A673 (cell line): ENCODE results near the gene APBB2. TPM values are rescaled to one million over a fixed set of nuclear protein-coding genes. Genes with fewer than 3 reads are reported as not detected.

Experiments
- BruUV-seq: library from RNA; stranded (reverse); fragments of 400-500 nt; replicated peaks from 2 replicates; lab custom pipeline; 2021; lab: Mats Ljungman, UMichigan
- CTCF ChIA-PET: fragments of 300-600 bp; sonication (Branson Sonifier 250); formaldehyde crosslinking; loops from one replicate; lab custom pipeline; 2022; ENCODE audit warnings: antibody characterized with exemption; lab: Charles Lee
- POLR2A ChIA-PET: fragments of 300-600 bp; sonication (Branson Sonifier 250); formaldehyde crosslinking; loops from one replicate; lab custom pipeline; 2022; ENCODE audit warnings: antibody characterized with exemption; ENCODE audit not compliant: low non-redundant PET; lab: Charles Lee
- DNase-seq: peaks from one replicate; pipeline ENCODE4 v3.0.0-alpha.2; 2015; ENCODE audit warnings: low spot score
- H3K27ac ChIP-seq: fragments of 200-600 bp; sonication (generic); 2 replicates; pipeline ENCODE4 v1.5.1; 2016; ENCODE audit warnings: mixed run types, low read depth, mild to moderate bottlenecking, mixed read lengths, antibody characterized with exemption, low read length; ENCODE audit not compliant: poor library complexity, severe bottlenecking
- H3K27me3 ChIP-seq: fragments of 200-600 bp; sonication (generic); replicated peaks from 2 replicates; pipeline ENCODE4 v1.6.1; 2017; ENCODE audit warnings: mixed run types, low read depth, mild to moderate bottlenecking, mixed read lengths, antibody characterized with exemption, low read length; ENCODE audit not compliant: insufficient read depth, poor library complexity
- H3K36me3 ChIP-seq: fragments of 200-600 bp; sonication (generic); 2 replicates; pipeline ENCODE4 v1.6.1; 2016; ENCODE audit warnings: mixed run types, mild to moderate bottlenecking, mixed read lengths, antibody characterized with exemption, low read length; ENCODE audit not compliant: insufficient read depth, poor library complexity, severe bottlenecking
- H3K4me1 ChIP-seq: fragments of 200-600 bp; sonication (generic); 2 replicates; pipeline ENCODE4 v1.6.1; 2017; ENCODE audit warnings: mixed run types, mild to moderate bottlenecking, mixed read lengths, antibody characterized with exemption, low read length; ENCODE audit not compliant: insufficient read depth, poor library complexity, severe bottlenecking
- H3K4me3 ChIP-seq: fragments of 200-600 bp; sonication (generic); 2 replicates; pipeline ENCODE4 v1.5.1; 2016; ENCODE audit warnings: low read depth, mixed run types, mild to moderate bottlenecking, mixed read lengths, low read length; ENCODE audit not compliant: poor library complexity, severe bottlenecking
- H3K9me3 ChIP-seq: fragments of 200-600 bp; sonication (generic); 2 replicates; pipeline ENCODE4 v1.6.1; 2016; ENCODE audit warnings: mixed run types, low read depth, mild to moderate bottlenecking, mixed read lengths, antibody characterized with exemption, low read length; ENCODE audit not compliant: poor library complexity, severe bottlenecking
- CTCF ChIP-seq: fragments of 300-800, 200-600 bp; sonication (generic); conservative IDR thresholded peaks from 2 replicates; pipeline ENCODE4 v1.5.1; 2017; ENCODE audit warnings: low read depth, mild to moderate bottlenecking, antibody characterized with exemption, low read length, moderate library complexity, mixed read lengths
- EZH2 ChIP-seq: fragments of 200-600 bp; sonication (generic); IDR thresholded peaks from 2 replicates; pipeline ENCODE4 v1.6.1; 2017; ENCODE audit warnings: borderline replicate concordance, low read depth, mild to moderate bottlenecking, mixed read lengths, antibody characterized with exemption, low read length; ENCODE audit not compliant: poor library complexity, severe bottlenecking
- intact Hi-C: fragments of 100-400 bp; cut with micrococcal nuclease; formaldehyde crosslinking; loops from one replicate; pipeline ENCODE4 v1.10.0; 2022; ENCODE audit not compliant: unreplicated experiment
- total RNA-seq: library from RNA; stranded (reverse); gene quantifications from 2 replicates; pipeline ENCODE4 v1.2.3, GENCODE V29; 2021

Gene APBB2
- total RNA-seq, 1 experiment from 2014 or later: 10.3 TPM

- H3K27me3 ChIP-seq: no peaks in the 10 kb centered on the region
- no TSS peak for BruUV-seq
- no peak overlapping the region for H3K27ac ChIP-seq
- DNase-seq: no peak
- POLR2A ChIA-PET: no interaction called here
- H3K4me1 ChIP-seq: peaks cover 33% of the 10 kb centered on the region
- H3K4me3 ChIP-seq: no peak overlapping the region
- intact Hi-C loops: no loop called here
- H3K9me3 ChIP-seq: no peaks in the 10 kb centered on the region
- TF ChIP-seq CTCF: no peak
- TF ChIP-seq EZH2: no peak
- CTCF ChIA-PET: no interaction called here
- no peaks in the 10 kb centered on the region for H3K36me3 ChIP-seq
Observed at GRCh38 chr4:40912460-40913184, 301.7 kb downstream of the APBB2 start.

GRCh38 chr4:40910706-40911105 is 303.6 kb downstream of the APBB2 start:
- Histone ChIP-seq H3K9me3 (no peaks in the 10 kb centered on the region), H3K36me3 (no peaks in the 10 kb centered on the region), H3K4me1 (peaks cover 24% of the 10 kb centered on the region), H3K27ac (no peak overlapping the region), H3K4me3 (no peak overlapping the region), H3K27me3 (no peaks in the 10 kb centered on the region)
- intact Hi-C loops: no loop called here
- TF ChIP-seq CTCF (no peak), EZH2 (no peak)
- ChIA-PET CTCF (interaction anchor here (1.0 to 1.1 kb wide), 2 partner anchors 13 to 14 kb away, joined by 3 to 4 read pairs; no protein-coding TSS in a partner anchor), POLR2A (interaction anchor here (0.6 kb wide), 2 partner anchors 352 to 707 kb away, joined by 3 to 5 read pairs; no protein-coding TSS in a partner anchor)
- BruUV-seq: no TSS peak
- DNase-seq: no peak

- no peak for TF ChIP-seq CTCF
- DNase-seq: peak; percentile 91
- H3K36me3 ChIP-seq: no peaks in the 10 kb centered on the region
- H3K4me3 ChIP-seq: no peak overlapping the region
- CTCF ChIA-PET: interaction anchor here (0.6 to 1.6 kb wide), 5 partner anchors 9 to 165 kb away, joined by 3 to 19 read pairs (median 6); no protein-coding TSS in a partner anchor
- H3K27ac ChIP-seq: peak overlapping the region; percentile 44
- POLR2A ChIA-PET: no interaction called here
- H3K4me1 ChIP-seq: peaks cover 17% of the 10 kb centered on the region
- no TSS peak for BruUV-seq
- no peaks in the 10 kb centered on the region for H3K9me3 ChIP-seq
- intact Hi-C loops: no loop called here
- no peaks in the 10 kb centered on the region for H3K27me3 ChIP-seq
Observed at GRCh38 chr4:40909363-40909876, 304.9 kb downstream of the APBB2 start.
